NCI-H526 treated with DMSO at 0.1 percent for 48 hours (cell line): Measurements from ENCODE around the gene EVA1A.

Source experiments
- DNase-seq: peaks from one replicate; lab custom pipeline; 2025; lab: John Stamatoyannopoulos, UW

Gene EVA1A

GRCh38 chr2:75541430-75541829, 19.3 kb downstream of the EVA1A start:
- DNase-seq = no peak

- DNase-seq = no peak
Measured at GRCh38 chr2:75540994-75541393, 19.7 kb downstream of the EVA1A start.

GRCh38 chr2:75539955-75540716, 20.6 kb downstream of the EVA1A start:
- DNase-seq = no peak

- no peak for DNase-seq
Measured at GRCh38 chr2:75538521-75539490, 21.9 kb downstream of the EVA1A start.

GRCh38 chr2:75537658-75538057, 23.1 kb downstream of the EVA1A start:
- DNase-seq = no peak

- no peak for DNase-seq
Measured at GRCh38 chr2:75533135-75533534, 27.6 kb downstream of the EVA1A start.

GRCh38 chr2:75532488-75532887, 28.3 kb downstream of the EVA1A start:
- DNase-seq = no peak

GRCh38 chr2:75528221-75528977, 32.3 kb downstream of the EVA1A start:
- DNase-seq = no peak

GRCh38 chr2:75527676-75528075, 33.1 kb downstream of the EVA1A start:
- no peak for DNase-seq

GRCh38 chr2:75526842-75527241, 33.9 kb downstream of the EVA1A start:
- no peak for DNase-seq

- no peak for DNase-seq
Measured at GRCh38 chr2:75525434-75526310, 35.1 kb downstream of the EVA1A start.

- DNase-seq = no peak
Measured at GRCh38 chr2:75524276-75524911, 36.3 kb downstream of the EVA1A start.

GRCh38 chr2:75523313-75524275, 37.1 kb downstream of the EVA1A start:
- no peak for DNase-seq

GRCh38 chr2:75522543-75523312, 38.0 kb downstream of the EVA1A start:
- DNase-seq = no peak

- DNase-seq = no peak
Measured at GRCh38 chr2:75521225-75521872, 39.4 kb downstream of the EVA1A start.

GRCh38 chr2:75519843-75520242, 40.9 kb downstream of the EVA1A start:
- DNase-seq = no peak

GRCh38 chr2:75518638-75519465, 41.9 kb downstream of the EVA1A start:
- DNase-seq = no peak
